OCI-LY1 (cell line): Measurements from ENCODE around the gene RGPD8.
"Not testable (repeated sequence)": the region's sequence is repeated elsewhere in the genome, so short reads cannot be mapped to it uniquely, and the experiment has no call there.

ENCODE experiments used
- CTCF ChIP-seq: fragments of 200-600 bp; sonication (generic), shearing (Covaris generic); IDR thresholded peaks from 2 replicates; pipeline ENCODE4 v1.5.1; 2017; ENCODE audit warnings: mild to moderate bottlenecking, antibody characterized with exemption, low read length, moderate library complexity, mixed read lengths
- EZH2 ChIP-seq: fragments of 200-600 bp; sonication (generic), shearing (Covaris generic); IDR thresholded peaks from 2 replicates; pipeline ENCODE4 v1.8.0; 2017; ENCODE audit warnings: borderline replicate concordance, mixed run types, mild to moderate bottlenecking, antibody characterized with exemption, low read length, moderate library complexity, mixed read lengths

GRCh38 chr2:112432390-112432734, 1.1 kb downstream of the RGPD8 start:
- TF ChIP-seq CTCF, EZH2: not testable (repeated sequence)
